GM21423 (cell line): ENCODE data around the gene CRYBB1.
"Not testable (repeated sequence)": the region's sequence is repeated elsewhere in the genome, so short reads cannot be mapped to it uniquely, and the experiment has no call there.

Experiments
- ATAC-seq: cut with Tn5 transposase; IDR thresholded peaks from one replicate; pipeline ENCODE4 v1.9.1; 2021; ENCODE audit warnings: mild to moderate bottlenecking, moderate library complexity; ENCODE audit not compliant: unreplicated experiment

CRYBB1 gene

DNA sequence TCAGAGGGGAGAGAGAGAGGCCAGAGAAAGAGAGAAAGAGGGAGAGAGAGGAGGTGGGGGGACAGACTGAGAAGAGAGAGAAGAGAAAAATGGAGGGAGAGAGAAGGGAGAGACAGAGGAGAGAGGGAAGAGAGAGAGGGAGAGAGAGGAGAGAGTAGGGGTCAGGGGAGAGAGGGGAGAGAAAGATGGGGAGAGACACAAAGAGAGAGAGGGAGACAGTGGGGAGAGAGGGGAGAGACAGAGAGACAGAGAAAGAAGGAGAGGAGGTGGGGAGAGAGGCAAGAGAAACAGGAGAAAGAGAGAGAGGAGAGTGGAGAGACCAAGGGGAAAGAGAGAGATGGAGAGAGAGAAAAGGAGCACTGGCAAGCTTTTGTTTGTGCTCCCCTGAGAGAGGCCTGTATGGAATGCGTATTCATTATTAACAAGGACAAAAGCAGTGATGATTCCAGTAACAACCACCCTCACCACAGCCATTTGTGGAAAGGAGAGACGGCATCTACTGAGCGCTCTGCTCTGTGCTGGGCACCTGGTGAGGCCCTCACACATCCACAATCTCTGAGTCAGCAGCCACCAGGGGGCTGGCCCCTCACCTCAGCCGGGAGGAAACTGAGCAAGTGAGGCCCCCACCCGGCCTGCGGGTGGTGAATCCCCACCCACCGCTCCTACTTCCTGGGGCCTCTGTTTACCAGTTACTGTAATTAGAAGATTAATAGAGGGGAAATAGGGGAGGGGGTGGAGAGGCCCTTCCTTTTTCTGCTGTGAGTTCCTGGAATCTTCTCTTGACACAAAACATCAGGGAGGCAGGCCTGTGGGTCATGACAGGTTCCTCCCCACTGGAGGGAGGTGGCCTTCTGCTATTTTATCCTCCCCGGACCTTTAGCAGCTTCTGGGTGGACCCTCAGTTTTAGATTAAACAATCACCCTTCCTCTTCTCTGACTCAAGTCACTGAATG is 24.9 kb upstream of the CRYBB1 start:
- ATAC-seq, result no peak

DNA sequence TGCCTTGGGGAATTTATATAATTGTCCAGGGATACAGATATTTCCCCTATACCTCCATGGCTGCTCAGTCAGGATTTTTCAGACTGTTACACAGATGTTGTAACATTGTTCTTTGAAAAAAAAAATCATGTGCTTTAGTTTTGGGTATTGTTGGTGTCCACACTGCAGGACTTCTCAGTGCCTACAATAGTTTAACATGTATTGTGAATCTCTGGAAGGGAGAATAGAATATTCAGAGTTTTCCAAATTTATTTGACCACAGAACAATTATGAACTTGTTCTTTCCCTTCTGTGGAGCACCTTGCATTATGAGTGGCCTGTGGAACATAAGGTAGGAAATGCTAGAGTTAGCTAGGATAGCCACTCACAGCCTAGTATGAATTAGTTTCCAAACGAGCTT is 18.5 kb upstream of the CRYBB1 start:
- no peak for ATAC-seq

DNA sequence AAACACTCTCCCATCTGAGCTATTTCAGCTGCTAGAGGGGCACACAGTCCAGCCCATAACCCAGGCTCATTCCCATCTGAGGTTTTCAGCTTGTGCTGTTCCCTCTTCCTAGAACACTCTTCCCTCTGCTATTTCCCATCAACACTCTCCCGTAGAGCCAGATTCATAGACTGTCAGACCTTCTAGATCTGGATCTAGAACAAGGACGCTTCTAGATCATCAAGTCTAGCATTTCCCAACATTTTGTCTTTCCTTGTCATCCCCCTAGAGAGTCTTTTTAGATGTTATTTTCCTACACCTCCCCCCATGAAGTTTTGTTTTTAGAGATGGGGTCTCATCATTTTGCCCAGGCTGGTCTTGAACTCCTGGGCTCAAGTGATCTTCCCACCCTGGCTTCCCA is 17.3 kb upstream of the CRYBB1 start:
- ATAC-seq, result no peak

DNA sequence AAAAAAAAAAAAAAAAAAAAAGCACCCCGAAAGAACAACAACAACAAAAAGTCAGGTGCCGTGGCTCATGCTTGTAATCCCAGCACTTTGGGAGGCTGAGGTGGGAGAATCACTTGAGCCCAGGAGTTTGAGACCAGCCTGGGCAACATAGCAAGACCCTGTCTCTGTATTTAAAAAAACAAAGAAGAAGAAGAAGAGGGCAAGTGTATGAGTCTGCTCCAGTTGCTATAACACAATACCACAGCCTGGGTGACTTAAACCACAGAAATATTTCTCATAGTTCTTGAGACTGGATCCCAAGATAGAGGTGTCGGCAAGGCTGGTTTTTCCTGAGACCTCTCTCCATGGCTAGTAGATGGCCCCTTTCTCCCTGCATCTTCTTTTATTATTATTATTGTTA is 16.4 kb upstream of the CRYBB1 start:
- ATAC-seq, result no peak

DNA sequence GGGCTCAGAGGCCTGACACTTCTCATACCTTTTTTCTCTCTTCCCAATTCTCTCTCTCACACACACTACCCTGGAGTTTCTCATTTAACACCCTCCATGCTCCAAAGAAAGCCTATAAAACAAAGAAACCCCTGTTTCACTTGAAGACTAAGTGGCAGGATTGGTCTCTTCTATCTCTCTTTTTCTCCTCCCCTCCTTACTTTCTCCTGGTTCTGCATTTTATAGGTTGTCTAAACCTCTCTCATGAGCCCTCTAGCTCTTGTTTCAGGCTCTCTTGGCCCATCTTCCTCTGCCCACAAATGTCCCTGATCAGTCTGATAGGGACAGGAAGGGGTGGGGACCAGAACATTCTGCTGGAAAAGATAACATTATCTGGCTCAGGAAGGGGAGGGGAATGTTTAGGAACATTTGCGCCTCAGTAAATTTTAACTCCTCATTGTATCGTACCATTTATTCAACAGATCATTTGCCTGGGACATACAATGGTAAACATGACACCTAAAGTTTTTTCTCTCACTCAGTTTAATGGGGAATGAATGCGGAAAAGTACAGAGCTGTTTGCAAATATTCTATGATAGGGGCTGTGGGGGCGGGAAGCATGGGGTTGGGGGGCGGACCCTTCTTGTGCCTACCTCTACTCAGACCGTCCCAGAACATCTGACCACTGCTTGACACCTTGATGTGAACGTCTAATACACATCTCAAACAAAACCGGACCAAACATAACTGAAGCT is 14.8 kb upstream of the CRYBB1 start:
- ATAC-seq, result no peak

DNA sequence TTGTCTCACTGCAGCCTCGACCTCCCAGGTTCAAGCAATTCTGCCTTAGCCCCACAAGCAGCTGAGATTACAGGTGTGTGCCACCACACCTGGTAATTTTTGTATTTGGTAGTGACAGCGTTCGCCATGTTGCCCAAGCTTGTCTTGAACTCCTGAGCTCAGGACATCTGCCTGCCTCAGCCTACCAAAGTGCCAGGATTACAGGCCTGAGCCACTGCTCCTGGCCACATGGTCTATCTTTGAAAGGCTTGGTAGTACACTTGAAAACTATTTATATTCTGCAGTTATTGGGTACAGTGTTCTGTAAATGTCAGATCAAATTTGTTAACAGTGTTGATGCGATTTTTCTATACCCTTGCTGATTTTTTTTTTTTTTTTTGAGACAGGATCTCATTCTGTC is 13.5 kb upstream of the CRYBB1 start:
- ATAC-seq, result no peak

DNA sequence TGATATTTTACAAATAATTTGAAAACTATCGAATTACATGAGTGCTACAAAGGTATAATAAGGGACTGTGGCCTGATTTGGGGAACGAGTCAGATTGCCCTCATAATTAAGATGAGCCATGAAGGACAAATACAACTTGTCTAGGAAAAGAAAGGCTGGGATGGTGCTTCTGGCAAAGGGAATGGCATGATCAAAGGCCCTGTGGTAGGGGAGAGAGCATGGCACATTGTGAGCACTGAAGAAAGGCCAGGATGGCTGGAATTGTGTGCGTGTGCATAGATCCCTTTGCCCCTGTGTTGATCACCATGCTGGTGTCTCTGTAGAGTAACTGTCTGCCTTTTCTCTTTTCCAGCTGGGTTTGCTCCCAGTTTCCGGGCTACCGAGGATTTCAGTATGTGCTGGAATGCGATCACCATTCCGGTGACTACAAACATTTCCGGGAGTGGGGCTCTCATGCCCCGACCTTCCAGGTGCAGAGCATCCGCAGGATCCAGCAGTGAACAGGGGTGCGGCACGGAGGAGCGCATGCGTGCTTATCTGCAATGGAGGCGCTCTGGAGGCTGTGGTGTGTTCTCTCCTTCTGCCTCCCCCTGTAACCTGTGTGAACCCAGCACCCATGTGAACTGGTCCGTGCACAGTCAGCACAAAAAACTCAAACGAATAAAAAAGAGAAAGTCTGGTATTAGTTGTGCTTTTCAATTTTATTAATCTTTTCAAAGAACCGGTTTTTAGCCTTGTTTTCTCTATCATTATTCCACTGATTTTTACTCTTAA is 12.3 kb upstream of the CRYBB1 start:
- ATAC-seq, result no peak

DNA sequence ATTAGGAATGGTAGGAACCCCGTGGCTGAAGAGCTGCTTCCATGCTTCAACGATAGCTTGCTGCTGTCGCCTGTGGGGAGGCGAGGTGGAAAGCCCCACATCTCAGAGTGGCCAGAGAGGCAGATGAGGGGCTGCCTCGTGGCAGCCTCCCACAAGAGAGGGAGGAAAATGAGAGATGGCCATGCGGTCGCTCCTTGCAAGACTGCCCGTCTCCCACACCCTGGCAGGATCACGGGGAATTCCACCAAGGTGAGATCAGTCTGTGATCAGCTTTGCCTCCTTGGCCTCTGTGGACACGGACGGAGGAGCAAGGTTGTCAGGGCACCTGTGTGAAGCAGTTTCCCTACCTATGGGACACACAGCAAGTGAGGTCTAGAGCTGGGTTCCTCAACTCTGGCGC is 7.0 kb upstream of the CRYBB1 start:
- ATAC-seq, result no peak

DNA sequence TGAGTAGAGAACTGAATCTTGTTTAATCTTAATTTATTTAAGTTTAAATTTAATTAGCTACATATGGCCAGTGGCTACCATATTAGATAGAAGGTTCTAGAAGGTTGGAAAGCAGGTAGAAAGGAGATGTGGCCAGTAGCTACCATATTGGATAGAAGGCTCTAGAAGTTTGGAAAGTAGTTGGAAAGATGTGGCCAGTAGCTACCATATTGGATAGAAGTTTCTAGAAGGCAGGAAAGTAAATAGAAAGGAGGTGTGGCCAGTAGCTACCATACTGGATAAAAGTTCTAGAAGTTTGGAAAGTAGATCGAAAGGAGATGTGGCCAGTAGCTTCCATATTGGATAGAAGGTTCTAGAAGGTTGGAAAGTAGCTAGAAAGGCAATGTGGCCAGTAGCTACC is 6.2 kb upstream of the CRYBB1 start:
- ATAC-seq, result no peak

DNA sequence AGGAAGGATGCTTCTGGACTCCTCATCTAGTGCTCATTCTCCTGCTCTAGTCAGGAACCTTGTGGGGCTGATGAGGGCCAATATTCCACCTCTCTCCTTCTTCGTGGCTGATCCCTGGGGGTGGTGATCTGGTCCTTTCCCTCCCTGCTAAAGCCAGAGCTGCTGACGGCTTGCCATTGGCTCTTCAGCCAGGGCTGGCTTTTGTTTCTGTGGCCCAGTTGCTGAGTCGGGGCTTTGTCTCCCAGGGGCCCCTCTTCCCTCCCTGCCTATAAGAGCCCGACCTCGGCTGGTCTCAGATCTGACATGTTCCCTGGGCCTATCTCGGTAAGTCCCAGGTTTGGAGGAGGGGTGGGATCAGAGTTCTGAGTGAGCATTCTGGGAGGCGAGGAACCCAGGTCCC is 3.8 kb upstream of the CRYBB1 start, which contains the start of gene CRYBA4:
CRYBA4 (plus strand) TSS at position 301 of the 400 bp plus-strand sequence. CDS start 634 bp downstream, outside the sequence.
- no peak for ATAC-seq

DNA sequence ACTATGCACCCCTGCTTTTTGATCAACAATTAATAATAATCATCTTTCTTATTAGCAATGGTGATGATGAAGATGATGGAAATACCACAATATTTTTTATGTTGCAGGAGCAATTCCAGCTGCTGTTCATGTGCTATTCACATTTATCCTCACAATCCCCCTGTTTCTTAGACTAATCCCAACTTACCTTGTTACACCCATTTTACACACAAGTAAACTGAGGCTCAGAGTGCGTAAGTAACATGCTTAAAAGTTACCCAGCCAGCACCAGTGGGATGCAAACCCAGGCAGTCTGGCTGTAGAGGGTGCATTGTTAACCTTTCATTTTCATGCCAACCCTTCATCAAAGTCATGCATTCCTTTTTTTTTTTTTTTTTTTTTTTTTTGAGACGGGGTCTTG is 2.4 kb upstream of the CRYBB1 start:
- ATAC-seq, result no peak

DNA sequence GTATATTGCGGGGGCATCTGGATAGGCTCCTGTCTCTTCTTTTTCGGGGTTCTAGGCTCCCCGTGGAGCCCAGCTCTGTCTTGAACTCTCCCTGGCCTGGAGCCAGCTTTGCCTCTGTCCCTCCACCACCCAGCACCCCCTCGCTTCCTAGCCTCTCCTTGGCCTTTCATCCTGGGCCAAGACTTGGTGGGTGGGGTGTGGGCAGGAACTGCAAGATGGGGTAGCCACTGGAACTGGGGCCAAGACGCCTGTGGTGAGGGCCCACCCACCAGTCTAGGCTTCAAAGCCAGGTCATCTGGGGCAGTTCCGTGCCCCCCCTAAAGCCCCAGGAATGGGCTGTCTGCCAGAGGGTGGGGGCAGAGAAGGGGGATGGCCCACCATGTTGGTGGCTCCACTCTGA is 1.7 kb upstream of the CRYBB1 start:
- ATAC-seq, result no peak

DNA sequence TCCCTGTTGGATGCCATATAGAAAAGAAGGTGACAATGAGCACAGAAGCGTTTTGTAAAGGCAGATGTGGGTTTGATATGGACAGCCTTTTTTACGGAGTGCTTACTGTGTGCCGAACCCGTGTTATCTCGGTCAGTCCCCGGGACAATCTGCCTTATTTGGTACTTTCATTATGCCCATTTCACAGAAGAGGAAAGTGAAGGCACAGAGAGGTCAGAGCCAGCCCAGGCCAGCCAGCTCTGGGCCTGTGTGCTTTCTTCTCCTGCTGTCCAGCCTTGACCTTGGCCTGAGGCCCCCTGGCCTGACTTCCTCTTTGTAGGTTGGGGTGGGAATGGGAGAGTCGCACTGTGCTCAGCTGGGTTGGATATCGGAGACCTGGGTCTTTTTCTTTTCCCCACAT is 628 bp upstream of the CRYBB1 start:
- no peak for ATAC-seq

DNA sequence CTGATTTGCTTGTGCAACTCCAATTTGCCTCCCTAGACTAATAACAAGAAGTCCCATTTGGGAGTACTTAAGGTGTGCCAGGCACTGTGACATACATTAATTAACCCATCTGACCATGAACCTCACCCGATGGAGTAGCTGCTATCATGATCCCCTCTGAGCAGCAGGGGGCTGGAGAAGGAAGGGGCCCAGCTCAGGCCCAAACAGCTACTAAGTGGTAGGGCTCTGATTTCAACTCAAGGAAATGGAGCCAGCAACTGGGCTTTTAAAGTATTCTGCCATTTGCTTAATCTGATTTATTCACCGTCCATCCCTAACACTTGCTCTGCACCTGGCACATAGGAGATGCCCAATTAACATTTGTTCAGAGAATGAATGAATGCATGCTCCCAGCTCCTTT is 1.2 kb downstream of the CRYBB1 start:
- no peak for ATAC-seq

DNA sequence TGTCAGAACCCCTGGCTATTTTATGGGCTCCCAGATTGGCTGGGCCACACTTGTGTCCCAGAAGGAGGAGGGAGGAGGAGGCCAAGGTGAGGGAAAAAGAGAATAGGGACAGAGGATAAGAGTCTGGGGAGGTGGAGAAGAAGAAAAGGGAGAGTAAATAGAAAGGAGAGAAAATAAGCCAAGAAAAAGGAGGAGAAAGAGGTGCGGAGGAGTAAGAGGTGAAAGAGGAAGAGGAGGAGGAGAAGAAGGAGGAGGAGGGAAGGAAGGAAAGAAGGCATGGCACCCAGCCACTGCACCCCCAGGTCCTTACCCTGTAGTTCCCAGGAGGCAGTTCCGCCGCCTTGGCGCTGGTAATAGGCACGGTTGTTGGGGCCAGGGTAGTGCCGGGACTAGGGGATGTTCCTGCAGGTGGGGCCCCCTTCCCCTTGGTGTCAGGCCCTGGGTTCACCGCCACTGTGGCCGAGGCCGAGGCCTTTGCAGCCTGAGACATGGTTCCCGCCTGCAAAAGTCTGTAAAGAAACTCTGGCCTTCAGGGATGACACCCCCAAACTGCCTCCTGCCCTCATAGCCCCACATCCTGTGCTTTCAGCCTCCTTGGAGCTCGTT is 1.9 kb downstream of the CRYBB1 start:
- no peak for ATAC-seq

DNA sequence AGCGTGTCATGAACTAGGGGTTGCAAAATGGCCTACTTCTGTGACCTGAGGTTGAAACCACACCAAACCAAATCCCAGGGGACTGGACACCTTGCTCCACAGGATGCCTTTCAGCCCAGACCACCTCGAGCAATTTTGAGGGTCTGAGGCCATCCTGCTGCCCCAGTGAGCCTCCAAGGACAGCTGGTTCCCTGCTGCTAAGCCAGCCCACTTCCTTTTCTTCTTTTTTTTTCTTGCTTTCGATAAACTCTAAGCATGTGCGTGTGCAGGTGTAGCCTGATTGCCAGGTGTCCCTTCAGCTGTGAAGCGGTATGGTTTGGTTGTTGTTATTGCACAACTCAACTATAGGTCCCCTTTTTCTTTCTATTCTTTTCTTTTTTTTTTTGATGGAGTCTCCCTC is 2.7 kb downstream of the CRYBB1 start:
- ATAC-seq, result peak; percentile 45

DNA sequence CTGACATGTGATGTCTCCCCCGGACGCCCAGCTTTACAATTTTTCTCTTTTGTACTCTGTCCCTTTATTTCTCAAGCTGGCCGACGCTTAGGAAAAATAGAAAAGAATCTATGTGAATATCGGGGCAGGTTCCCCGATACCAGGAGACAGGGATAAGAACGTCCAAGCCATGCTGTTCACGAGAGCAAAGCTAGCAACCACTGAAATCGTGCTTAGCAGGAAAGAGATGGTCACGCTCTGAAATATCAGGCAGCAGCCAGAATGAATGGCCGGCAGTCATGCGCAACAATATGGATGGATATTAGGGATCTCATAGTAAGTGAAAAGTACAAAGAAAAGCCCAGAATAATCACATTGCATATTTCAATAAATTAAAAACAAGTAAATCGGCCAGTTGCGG is 3.5 kb downstream of the CRYBB1 start:
- ATAC-seq, result no peak

DNA sequence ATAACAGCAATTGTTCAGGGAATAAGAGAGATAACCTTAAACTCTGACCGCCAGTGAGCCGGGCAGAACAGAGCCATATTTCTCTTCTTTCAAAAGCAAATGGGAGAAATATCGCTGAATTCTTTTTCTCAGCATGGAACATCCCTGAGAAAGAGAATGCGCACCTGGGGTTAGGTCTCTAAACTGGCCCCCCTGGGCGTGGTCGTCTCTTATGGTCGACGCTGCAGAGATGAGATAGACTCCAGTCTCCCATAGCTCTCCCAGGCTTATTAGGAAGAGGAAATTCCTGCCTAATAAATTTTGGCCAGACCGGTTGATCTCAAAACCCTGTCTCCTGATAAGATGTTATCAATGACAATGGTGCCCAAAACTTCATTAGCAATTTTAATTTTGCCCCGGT is 4.1 kb downstream of the CRYBB1 start:
- not testable (repeated sequence) for ATAC-seq

DNA sequence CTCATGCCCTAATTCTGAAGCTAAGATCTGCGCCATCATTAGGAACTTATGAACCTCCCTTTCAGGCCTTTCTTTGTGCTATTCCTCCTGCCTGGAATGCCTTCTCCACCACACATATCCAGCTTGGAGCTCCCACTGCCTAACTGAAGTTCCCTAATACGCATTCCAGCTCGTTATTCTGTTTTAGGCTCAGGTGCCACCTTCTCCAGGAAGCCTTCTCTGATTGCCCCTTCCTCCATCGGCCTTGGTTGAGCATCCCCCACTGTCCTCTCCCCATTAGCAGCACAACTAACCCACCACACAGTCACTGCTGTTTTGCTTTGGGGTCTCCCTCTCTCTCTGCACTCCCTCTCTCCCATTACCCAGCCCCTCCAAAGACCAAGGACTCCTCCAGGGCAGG is 5.2 kb downstream of the CRYBB1 start:
- ATAC-seq, result no peak

DNA sequence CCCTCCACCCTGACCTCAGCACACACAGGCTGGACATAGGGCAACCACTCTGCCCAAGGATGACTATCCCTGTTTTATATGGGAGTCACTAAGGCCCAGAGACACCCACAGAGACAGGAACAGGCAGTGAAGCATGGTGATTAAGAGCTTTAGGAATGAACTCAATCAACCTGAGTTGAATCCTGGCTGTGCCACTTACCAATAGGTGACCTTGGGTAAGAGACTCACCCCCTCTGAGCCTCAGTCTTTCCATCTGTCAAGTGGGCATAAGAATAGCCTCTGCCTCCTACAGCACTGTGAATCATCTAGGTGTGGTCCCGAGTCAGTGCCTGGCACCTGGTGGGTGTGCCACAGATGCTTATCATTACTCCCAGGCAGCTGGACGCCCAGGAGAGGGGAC is 6.8 kb downstream of the CRYBB1 start:
- ATAC-seq, result no peak
